ENCODE measurements around the gene PDE4B.

The PDE4B gene

DNA sequence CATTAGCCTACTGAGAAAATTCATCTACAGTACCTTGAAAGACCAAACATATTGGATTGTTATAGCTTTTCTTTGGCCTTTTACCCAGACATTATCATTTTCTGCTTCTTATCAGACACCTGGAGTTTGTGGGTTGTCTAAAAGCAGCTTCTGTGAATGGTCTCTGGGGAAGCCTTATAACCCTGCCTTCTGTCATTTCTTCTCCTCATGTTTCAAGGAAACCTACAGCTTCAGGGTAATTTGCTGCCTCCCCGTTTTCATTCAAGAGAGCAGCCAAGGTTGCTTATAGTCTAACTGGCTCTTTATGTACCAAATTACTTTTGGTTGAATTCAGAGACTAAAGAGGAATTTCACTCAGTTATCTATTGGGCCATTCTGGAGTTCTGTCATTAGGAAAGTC, 453.0 kb downstream of the PDE4B start:
- no peak for DNase-seq

DNA sequence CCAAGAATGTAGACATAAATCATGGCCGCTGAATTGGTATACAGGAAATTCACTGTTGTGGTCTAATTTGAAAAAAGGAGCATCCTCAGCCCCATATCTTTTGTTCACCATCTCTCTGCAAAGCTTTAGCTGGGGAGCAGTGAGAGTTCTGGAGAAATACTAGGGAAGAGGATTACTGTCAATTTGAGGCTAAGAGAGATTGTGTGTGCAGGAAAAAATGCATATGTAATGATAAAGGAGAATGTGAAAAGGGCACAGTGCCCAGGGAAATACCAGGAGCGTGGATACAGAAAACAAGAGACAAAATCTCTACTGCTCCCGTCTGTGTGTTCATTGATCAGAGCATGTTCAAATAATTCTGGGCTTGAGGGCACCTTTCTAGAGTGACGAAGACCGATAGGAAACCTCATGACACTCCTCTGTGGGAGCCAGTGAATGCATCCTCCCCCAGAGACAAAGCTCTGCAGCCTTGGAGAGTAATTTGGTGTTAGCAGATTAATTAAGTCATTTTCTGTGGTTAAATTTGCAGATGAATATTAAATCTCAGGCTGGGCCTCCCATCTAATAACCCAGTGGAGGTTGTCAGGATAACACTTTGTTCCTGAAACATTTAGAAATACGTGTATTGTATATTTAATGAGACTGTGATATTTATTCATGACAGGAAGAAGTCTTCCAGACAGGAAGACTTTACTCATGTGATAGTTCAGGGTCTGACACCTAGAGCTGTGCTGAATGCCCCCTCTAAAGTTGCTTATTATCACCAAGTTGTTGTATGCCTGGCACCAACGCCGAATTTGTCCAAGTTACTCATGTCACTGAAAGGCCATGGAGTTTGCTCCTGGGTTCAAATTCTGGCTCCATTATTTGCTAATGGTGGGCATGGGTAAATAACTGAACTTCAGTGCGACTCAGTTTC, 453.9 kb downstream of the PDE4B start:
- no peak for DNase-seq

DNA sequence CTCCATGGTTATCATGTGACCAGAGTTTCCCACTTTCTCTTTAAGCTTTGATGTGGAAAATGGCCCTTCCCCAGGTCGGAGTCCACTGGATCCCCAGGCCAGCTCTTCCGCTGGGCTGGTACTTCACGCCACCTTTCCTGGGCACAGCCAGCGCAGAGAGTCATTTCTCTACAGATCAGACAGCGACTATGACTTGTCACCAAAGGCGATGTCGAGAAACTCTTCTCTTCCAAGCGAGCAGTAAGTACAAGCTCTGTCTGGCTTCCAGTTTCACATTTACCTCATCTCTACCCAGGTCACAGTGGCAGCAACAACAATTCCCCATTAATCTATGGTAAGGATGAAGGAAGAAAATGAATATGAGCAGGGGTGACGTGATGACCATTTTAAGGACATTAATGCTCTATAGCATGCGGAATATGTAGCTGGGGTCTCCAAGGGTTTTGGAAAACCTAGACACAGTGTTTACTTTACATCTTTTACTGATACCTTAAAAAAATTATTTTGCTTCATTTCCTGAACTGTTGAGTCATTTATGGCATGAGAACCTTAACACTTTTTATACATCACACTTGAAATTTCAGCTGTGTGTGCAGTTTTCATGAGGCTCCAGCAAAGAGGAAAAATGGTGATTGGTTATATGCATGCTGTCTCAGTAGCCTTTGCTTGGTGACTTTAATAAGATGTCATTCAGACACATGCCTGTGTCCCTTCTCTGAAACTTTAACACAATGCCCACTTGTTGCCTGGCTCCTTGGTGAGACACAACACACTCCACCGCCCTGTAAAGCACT, 454.9 kb downstream of the PDE4B start:
- DNase-seq, result no peak

DNA sequence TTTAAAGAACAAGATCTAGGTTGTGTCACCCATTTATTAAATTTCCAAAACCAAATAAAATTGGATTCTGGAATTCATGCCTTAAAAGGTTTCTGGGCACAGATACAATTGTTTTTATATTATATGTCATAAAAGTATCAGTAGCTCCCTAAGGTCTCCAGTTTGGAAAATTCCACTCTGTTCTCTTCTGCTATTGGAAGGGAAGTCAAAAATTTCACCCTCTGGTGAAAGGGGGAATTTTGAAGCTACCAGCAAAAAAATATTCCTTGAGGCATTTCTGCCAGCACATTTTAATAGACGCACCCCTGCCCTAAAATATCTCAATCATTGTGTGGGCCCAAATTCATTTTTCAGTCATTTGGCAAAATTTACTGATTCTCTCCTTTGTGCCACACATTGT, 455.6 kb downstream of the PDE4B start:
- no peak for DNase-seq

DNA sequence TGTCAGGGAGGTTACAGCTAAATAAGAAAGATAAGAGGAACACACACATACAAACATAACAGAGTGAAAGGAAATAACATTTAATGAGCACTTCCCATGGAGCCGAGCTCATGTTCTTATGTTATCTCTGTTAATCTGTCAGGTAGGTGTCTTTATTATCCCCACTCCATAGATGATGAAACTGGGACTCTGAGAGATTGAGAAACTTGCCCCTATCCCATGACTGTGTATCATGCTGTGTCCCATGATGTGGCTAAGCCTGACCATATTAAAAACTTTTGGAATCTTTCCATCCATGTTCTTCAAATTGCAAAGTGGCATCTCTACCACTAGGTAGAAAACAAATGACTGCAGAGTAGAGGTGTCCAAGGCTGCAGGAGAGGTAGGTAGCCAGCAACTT, 456.1 kb downstream of the PDE4B start:
- no peak for DNase-seq

DNA sequence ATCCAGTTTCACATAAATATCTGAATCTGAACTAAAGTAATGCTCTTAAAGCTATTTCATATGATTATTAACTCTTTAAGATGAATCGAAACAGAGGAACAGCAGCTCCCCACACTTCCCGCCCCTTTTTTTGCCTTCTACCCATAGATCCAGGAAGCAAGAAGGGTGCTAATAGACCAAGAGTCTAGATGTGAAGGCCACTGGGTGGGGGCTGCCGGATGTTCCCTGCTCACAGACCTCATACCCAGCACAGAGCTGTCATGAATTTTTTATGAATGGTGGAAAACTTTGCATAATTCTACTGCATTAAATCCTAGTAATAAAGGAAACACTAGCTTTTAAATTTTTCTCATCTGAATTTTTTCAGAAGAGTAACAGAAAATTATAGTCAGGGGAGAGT, 457.4 kb downstream of the PDE4B start:
- no peak for DNase-seq

DNA sequence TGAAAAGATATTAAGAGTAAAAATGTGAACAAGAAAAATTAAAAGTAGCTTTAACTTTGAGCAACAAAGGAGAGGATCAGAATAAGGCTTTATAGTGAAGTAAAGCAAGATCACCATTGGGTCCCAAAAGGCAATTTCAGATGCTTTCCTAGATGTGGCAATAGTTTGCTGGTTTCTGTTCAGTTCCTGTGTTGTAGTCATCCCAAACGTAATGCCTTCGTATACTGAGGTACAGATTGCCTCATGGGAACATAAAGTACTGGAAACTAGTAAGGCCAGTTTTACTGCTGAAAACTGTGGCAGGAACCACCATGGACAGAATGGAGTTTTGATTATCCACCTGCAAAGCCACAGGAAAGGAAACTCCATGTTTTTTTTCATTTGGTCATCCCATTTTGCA, 457.8 kb downstream of the PDE4B start:
- DNase-seq, result no peak

DNA sequence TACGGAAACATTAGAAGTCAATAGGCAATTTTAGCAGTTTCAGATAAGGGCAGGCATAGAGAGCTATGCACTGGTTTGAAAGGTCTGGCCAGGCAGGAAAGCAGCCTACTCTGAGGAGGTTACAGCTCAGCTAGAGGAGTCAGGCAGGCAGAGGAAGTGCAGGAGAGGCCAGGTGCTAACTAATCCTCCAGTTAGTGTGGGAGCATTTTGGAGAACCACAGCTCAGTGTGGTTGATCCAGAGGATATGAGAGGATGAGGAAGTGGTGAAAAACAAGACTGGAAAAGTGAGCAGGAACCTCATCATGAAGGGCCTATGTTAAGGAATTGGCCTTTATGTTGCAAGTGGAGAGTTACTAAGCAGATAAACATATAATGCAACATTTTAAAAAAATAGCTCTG, 458.9 kb downstream of the PDE4B start:
- DNase-seq, result no peak

DNA sequence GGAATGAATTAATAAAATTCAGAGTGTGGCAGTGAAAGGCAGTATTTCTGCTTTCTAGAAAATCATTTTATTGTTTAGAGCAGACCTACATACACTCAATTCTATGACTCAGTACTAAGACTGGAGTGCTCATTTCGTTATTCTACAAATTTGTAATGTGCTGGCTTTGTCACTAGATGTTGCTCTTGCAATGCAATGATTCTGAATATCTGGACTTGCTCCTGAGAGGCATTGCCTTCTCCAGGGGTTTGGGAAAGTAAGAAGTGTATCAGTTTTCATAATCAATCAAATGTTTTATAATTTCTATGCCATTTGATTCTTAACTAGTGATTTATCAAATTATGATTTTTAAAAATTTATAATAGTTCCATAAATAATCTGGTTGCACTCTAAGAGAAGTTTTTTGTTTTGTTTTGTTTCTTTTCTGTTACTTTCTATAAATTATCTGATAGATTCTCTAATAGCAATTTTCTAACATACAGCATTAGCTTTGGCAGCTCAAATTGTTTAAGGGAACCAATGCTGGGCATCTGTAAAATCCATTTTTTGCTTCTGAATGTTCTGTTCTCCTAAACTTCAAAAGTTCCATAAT, 460.7 kb downstream of the PDE4B start:
- DNase-seq, result no peak

DNA sequence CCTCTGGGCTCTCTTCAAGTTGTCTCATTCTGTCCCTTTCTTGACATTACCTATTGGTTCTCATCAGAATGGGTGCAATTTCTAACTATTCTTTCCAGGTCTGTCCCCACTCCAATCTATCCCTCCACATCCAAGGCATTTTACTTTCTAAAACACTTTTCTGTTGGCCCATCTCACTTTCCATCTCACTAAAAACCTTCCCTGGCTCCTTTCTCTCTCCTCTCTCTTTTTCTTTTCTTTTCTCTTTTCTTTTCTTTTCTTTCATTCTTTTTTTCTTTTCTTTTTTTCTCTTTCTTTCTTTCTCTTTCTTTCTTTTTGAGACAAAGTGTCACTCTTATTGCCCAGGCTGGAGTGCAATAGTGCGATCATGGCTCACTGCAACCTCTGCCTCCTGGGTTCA, 462.1 kb downstream of the PDE4B start:
- no peak for DNase-seq

DNA sequence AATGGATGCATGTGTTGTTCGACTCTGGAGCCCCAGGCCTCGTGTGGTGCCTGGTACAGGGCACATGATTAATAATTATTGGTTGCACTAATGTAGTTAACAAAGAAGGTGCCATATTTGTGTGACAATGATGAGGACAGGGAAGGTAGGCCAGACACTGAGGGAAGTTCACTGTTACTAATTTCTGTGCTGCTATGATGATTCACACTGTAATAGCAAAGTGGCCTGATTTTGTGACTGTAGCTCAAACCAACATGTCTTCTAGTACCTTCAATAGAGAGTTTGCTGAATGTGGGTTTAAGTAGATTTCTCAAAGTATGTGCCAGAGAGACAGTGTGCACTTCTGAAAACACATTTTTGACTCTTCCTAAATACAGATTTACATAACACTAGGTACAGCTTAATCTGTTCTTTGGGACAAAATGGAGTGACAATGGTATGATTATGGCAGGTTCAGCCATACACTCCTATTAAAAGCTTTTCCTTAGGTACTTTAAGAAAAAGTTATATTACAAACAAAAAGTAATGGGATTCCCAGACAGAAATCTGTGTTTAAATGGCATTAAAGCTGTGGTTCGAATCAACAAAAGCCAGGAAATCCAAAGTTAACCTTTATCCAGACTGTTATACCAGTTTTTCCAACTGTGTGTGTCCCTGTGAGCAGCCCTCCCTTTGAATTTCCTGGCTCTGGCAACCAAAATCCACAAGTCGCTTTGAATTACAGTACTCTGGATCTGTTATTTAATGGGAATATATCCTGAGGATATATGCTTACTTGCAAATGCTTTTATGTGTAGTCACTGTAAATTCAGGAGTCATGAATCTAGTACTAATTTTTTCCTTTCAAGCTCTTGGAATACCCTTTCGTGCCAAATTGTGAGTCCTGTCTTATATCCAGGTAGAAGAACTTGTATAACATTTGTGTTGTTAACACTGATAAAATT, 464.2 kb downstream of the PDE4B start:
- peak; percentile 36 for DNase-seq

DNA sequence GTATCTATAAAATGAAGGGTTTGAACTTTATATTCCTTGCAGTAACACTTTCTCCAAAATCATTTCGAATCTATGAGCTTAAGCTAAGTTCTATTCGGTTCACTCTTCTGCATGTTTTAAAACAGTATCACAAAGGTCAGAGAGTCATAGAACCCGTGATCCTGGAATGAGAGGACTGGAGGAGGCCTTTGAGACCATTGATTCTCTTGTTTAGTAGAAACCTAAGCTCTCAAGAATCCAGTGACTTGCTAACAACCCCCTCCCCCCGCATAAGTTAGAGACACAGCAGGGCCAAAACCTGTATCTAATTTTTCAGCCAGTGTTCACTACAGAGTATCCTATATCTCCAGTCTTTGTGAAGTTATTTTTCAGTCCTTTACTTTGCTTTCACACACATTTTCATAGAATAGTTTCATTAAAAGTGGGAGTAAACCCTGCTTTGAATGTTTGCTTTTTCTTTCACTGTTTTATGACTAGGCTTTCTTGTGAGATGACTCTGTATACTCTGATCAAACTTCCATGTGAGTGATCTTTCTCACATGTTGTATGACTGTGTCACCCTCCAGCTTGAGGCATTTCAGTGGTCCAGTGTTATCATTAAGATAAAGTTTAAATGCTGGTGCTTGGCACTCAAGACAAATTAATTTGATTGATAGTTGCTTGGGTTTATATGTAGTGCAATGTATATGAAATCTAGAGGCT, 465.9 kb downstream of the PDE4B start:
- DNase-seq, result no peak

DNA sequence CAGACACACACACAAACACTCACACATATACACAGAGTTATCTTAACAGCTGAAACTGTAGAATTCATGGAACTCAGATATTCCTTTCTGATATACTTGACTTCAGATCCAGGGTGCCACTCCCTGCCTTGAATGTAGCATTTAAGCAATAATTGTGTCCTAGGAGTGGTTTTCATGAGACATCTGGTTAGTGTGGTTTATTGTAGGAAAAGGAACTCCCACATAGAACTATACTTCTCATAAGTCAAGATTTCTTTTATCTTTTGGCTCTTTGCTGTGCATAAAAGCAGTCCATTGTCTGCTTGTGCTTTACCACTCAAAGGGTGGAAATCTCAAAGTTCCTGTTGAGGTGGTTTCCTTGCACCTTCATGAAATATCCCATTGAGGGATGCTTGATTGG, 468.7 kb downstream of the PDE4B start:
- DNase-seq, result no peak

DNA sequence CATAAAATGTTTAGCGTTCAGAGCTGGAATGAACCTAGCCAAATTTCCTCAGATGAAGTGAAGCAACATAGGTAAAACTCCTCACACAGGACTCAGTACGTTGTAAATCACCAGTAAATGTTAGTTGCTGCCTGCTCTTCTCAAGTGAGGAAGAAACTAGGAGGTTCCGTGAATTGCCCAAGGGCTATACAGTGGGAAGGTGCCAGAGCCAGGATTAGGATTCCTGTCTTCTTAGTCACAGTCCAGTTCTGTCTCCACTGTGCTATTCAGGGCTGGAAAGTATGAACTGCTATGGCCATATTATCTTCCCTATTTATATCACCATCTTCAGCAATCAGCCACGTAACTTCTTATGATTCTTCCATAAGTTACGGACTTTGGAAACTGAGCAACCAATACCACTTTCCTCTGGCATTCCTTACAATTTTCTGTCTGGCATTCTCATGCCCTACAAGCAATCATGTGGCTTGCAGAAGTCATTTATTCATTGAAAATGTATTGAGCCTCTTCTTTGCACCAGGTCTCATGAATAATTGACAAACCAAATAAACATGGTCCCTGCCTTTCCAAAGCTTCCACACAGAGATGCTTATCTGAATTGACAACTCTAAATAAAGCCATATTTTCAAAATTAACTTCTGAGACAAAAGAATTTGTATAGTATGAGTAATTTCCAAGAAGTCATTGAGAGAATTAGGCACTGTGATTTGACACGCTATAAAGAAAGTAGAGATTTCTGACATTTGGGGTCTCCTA, 469.7 kb downstream of the PDE4B start:
- peak; percentile 31 for DNase-seq

DNA sequence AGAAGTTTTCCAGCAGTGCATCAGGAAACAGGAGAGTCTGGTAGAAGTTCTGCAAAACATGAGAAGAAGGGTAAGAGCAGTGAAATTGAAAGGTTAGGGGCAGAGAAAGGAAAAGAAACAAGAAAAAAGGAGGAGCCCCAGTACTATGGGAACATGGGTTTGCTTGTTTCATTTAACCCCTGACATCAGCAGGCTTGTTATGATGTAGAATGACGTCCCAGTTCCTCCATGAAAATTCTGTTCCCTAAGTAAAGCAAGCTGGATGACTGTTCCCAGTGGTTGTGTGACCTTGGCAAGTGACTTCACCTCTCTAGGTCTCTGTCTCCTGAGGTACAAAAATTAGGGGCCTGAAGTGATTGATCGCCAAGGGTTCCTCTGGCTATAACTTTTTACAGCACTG, 472.6 kb downstream of the PDE4B start:
- no peak for DNase-seq

DNA sequence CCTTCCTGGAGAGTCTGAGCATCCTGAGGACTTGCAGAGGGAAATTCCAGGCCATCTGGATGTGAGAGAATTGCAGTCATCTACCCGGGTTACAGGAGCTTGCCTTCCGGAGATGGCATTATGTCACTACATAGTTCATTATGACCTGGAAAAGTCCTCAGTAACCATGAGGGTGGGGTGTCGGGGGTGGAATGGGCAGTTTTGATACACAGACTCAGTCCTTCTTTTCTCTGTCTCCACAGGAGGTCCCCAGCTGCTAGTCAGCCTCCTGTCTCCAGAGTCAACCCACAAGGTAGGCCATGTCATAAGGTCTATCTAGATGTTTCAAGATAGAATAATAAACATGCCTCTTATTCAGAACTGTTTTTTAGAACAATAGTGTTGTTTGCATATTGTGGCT, 473.1 kb downstream of the PDE4B start:
- no peak for DNase-seq

DNA sequence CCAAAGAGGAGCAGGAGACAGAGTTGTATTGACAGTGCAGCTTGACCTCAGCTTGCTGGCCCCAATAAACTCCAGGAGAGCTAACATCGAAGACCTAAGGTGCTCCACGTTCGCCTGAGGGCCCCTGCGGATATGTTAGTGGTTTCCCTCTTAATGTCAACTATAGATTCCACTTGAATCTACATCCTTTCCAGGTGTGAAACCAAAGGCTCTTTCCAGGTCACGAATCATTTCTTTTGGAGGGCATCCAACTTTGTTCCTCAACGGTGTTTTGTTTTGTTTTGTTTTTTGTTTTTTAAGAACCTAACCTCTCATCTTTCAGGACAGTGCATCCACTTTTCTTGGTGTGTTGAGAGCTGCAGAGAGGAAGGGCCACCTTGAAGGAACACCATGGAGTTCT, 473.7 kb downstream of the PDE4B start:
- no peak for DNase-seq

DNA sequence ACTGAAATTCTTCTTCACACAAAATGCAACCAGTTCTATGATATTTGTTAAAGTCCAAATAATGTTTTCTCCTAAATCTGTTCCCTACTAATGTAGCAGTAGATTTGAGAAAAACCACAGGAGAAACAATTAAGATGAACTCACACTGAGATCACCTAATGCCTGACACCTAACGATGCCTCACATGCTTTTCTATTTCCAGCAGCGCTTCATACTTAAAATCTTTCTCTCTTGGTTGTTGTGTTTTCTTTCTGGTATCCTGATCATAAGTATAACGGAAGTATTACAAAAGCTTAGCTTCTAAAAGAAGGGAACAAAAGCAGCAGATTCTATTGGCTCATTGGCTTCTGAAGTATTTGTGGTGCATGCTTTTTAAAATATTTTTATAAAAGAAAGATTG, 474.1 kb downstream of the PDE4B start:
- DNase-seq, result no peak

DNA sequence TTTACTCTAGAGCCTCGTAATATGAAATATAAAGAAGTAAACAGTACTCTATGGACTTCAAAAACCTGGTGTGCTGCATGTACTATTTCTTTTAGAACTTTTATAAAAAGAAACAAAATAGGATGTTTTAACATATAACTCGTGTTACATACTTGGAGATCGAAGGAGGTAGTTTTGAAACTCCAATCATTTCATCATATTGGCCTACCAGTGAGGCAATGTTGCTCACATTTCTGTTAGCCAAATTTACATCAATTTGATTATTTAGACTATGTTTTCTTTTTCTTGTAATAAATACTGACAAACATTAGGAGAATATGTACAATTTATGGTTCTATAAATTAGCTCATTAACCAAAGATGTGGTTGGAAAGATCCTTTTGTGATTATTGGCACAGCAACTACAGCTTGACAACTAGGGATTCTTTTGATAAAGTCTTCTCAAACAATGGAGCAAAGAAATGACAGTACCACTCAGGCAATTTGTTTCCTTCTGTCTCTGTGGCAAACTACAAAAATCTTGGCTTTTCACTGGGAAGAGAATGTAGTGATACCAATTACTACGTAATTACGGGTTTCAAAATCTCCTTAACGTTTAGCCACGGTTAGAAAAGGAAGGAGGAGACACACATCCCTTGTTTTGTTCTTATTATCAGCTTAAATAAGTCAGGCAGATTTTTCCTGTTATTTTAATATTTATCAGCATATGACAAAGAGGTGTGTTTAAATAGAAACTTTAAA, 474.7 kb downstream of the PDE4B start:
- DNase-seq, result no peak

DNA sequence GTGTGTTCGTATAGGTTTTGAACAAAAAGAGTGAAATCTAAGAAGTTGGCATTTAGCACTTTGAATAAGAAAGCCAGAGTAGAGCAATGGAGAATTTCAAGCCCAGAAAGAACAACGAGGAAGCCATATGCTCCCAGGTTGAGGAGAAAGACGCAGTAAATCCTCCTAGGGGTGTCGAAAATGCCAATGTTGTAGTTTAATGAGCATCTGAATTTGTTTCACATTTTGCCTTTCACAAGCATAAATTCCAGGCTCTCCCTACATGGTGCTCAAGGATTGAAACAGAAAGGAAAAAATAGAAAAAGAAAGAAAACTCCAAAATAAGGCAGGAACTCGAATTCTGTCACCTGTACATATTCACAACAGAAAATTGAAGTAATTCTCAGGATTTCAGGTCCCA, 476.5 kb downstream of the PDE4B start:
- no peak for DNase-seq
